Astrocyte (in vitro differentiated cells and primary cell): Measurements from ENCODE around the gene SLC25A13. TPM values are rescaled to one million over a fixed set of nuclear protein-coding genes. Genes with fewer than 3 reads are reported as not detected.

ENCODE experiments used
- DNase-seq: peaks from one replicate; pipeline ENCODE4 v3.0.0-alpha.2; 2010; ENCODE audit warnings: low read depth
- FAIRE-seq: peaks from 2 replicates; lab custom pipeline; 2011; peaks lifted over from hg19 to GRCh38; lab: Jason Lieb, UNC
- H2AFZ ChIP-seq: 2 replicates; pipeline ENCODE4 v1.6.0; 2012; ENCODE audit warnings: low read depth, low read length, inconsistent platforms
- H3K27ac ChIP-seq: 2 replicates; pipeline ENCODE4 v1.5.1; 2011; ENCODE audit warnings: low read depth, low read length, inconsistent platforms
- H3K27me3 ChIP-seq: 2 replicates; pipeline ENCODE4 v1.6.0; 2011; ENCODE audit warnings: low read length, inconsistent platforms; ENCODE audit not compliant: insufficient read depth
- H3K36me3 ChIP-seq: 2 replicates; pipeline ENCODE4 v1.5.1; 2011; ENCODE audit warnings: low read length, inconsistent platforms; ENCODE audit not compliant: insufficient read depth
- H3K4me1 ChIP-seq: 2 replicates; pipeline ENCODE4 v1.5.1; 2011; ENCODE audit warnings: low read length, inconsistent platforms; ENCODE audit not compliant: insufficient read depth
- H3K4me2 ChIP-seq: 2 replicates; pipeline ENCODE4 v1.6.0; 2012; ENCODE audit warnings: low read length, inconsistent platforms
- H3K4me3 ChIP-seq: 2 replicates; pipeline ENCODE4 v1.5.1; 2011; ENCODE audit warnings: low read depth, mild to moderate bottlenecking, low read length, inconsistent platforms; ENCODE audit not compliant: insufficient read depth
- H3K79me2 ChIP-seq: 2 replicates; pipeline ENCODE4 v1.6.0; 2012; ENCODE audit warnings: mild to moderate bottlenecking, low read length, inconsistent platforms; ENCODE audit not compliant: insufficient read depth
- H3K9ac ChIP-seq: 2 replicates; pipeline ENCODE4 v1.6.0; 2012; ENCODE audit warnings: mild to moderate bottlenecking, low read length, inconsistent platforms
- H3K9me3 ChIP-seq: 2 replicates; pipeline ENCODE4 v1.5.1; 2012; ENCODE audit warnings: low read depth, mild to moderate bottlenecking, low read length, inconsistent platforms; ENCODE audit not compliant: insufficient read depth
- H4K20me1 ChIP-seq: 2 replicates; pipeline ENCODE4 v1.6.0; 2012; ENCODE audit warnings: low read length, inconsistent platforms; ENCODE audit not compliant: insufficient read depth
- H3K27ac Mint-ChIP-seq: one replicate; pipeline ENCODE4 v1.8.0; 2021; ENCODE audit warnings: mild to moderate bottlenecking, mixed read lengths; ENCODE audit not compliant: unreplicated experiment
- H3K27me3 Mint-ChIP-seq: one replicate; pipeline ENCODE4 v1.8.0; 2021; ENCODE audit warnings: low read depth, mixed read lengths; ENCODE audit not compliant: unreplicated experiment
- H3K36me3 Mint-ChIP-seq: one replicate; pipeline ENCODE4 v1.8.0; 2021; ENCODE audit warnings: low read depth, mixed read lengths; ENCODE audit not compliant: unreplicated experiment
- H3K4me1 Mint-ChIP-seq: one replicate; pipeline ENCODE4 v1.8.0; 2021; ENCODE audit warnings: low read depth, mixed read lengths; ENCODE audit not compliant: unreplicated experiment
- H3K4me3 Mint-ChIP-seq: one replicate; pipeline ENCODE4 v1.8.0; 2021; ENCODE audit warnings: mild to moderate bottlenecking, moderate library complexity, mixed read lengths; ENCODE audit not compliant: unreplicated experiment
- H3K9me3 Mint-ChIP-seq: one replicate; pipeline ENCODE4 v1.8.0; 2021; ENCODE audit warnings: mild to moderate bottlenecking, mixed read lengths; ENCODE audit not compliant: unreplicated experiment
- EZH2 ChIP-seq: IDR thresholded peaks from 2 replicates; pipeline ENCODE4 v1.6.1; 2012; ENCODE audit warnings: mild to moderate bottlenecking, low read length, inconsistent platforms; ENCODE audit not compliant: insufficient read depth
- total RNA-seq: library from RNA; stranded (reverse); gene quantifications from 2 replicates; pipeline ENCODE4 v1.2.1, GENCODE V29; 2021
- TF ChIP-seq, protein P1 (sequence below): IDR thresholded peaks from 2 replicates; pipeline ENCODE4 v1.5.1; 2011; ENCODE audit warnings: low read depth, mild to moderate bottlenecking, inconsistent platforms, low read length, moderate library complexity; ENCODE audit not compliant: insufficient read depth

The SLC25A13 gene
- total RNA-seq, 1 donor from 2014 or later: 58.1 TPM

DNA sequence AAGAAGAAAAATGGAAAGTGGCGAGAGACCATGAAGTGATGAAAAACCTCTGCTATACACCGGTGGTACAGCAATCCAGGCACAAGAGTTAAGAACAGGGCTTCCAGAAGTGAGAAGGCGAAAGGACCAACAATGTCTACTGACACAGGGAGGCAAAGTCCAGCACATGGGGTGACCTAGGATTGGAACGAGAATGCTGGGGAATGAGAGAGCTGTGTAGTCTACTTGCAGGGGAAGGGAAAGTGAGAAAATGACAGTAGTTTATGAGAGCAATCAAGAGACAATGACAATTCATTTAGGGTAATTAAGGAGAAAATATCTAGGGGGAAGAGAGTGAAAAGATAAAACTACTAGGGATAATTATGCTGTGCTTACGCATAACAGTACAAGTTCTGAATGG, 169.2 kb downstream of the SLC25A13 start:
- no peak overlapping the region for H3K4me3 ChIP-seq
- H3K36me3 ChIP-seq: no peaks in the 10 kb centered on the region
- no peak overlapping the region for H3K9ac ChIP-seq
- H3K27ac Mint-ChIP-seq: no peak overlapping the region
- H4K20me1 ChIP-seq: no peaks in the 10 kb centered on the region
- TF ChIP-seq, protein P1, sequence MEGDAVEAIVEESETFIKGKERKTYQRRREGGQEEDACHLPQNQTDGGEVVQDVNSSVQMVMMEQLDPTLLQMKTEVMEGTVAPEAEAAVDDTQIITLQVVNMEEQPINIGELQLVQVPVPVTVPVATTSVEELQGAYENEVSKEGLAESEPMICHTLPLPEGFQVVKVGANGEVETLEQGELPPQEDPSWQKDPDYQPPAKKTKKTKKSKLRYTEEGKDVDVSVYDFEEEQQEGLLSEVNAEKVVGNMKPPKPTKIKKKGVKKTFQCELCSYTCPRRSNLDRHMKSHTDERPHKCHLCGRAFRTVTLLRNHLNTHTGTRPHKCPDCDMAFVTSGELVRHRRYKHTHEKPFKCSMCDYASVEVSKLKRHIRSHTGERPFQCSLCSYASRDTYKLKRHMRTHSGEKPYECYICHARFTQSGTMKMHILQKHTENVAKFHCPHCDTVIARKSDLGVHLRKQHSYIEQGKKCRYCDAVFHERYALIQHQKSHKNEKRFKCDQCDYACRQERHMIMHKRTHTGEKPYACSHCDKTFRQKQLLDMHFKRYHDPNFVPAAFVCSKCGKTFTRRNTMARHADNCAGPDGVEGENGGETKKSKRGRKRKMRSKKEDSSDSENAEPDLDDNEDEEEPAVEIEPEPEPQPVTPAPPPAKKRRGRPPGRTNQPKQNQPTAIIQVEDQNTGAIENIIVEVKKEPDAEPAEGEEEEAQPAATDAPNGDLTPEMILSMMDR: no peak
- TF ChIP-seq EZH2: no peak
- no peaks in the 10 kb centered on the region for H3K27me3 Mint-ChIP-seq
- no peaks in the 10 kb centered on the region for H3K27me3 ChIP-seq
- H3K27ac ChIP-seq: no peak overlapping the region
- H2AFZ ChIP-seq: no peak overlapping the region
- H3K4me3 Mint-ChIP-seq: no peak overlapping the region
- FAIRE-seq: no peak
- H3K9me3 ChIP-seq: no peaks in the 10 kb centered on the region
- H3K4me1 ChIP-seq: no peaks in the 10 kb centered on the region
- no peaks in the 10 kb centered on the region for H3K9me3 Mint-ChIP-seq
- DNase-seq: no peak
- H3K79me2 ChIP-seq: no peaks in the 10 kb centered on the region
- no peaks in the 10 kb centered on the region for H3K4me1 Mint-ChIP-seq
- peaks cover 21% of the 10 kb centered on the region for H3K36me3 Mint-ChIP-seq
- H3K4me2 ChIP-seq: no peak overlapping the region

DNA sequence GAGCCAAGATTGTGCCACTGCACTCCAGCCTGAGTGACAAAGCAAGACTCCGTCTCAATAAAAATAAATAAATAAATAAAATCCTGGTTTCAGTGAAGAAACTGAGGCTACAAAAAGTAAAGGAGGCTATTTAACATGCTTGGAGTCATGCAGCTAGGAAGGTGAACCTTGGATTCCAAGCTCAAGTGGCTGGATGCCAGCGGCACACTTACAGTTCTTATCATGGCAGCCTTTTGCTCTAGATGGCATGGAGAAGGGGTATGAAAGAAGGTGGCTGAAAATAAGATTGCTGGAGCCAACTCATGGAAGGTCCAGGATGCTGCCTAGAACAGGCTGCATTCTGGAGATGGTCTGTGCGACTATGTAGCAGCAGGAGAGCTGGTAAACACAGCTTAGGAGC, 170.0 kb downstream of the SLC25A13 start:
- Mint-ChIP-seq H3K9me3 (no peaks in the 10 kb centered on the region), H3K4me3 (no peak overlapping the region), H3K4me1 (no peaks in the 10 kb centered on the region), H3K36me3 (peaks cover 18% of the 10 kb centered on the region), H3K27ac (no peak overlapping the region), H3K27me3 (no peaks in the 10 kb centered on the region)
- TF ChIP-seq EZH2: no peak
- TF ChIP-seq, protein P1: no peak
- Histone ChIP-seq H3K4me3 (no peak overlapping the region), H2AFZ (no peak overlapping the region), H3K27me3 (no peaks in the 10 kb centered on the region), H3K4me2 (no peak overlapping the region), H3K36me3 (no peaks in the 10 kb centered on the region), H4K20me1 (no peaks in the 10 kb centered on the region), H3K9ac (no peak overlapping the region), H3K27ac (no peak overlapping the region), H3K4me1 (no peaks in the 10 kb centered on the region), H3K79me2 (no peaks in the 10 kb centered on the region), H3K9me3 (no peaks in the 10 kb centered on the region)
- DNase-seq: no peak
- FAIRE-seq: no peak

DNA sequence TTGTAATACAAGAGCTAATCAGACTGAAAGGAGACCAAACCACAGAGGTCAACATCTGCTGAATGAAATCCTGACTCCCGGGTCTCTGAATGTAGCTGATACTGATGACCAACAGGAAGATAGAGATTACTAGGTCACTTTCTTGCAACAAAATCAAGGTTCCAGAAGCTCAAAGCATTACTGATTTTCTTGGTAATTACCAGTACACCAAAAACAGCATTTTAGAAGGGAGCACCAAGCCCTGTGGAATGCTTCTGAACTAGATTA, 177.7 kb downstream of the SLC25A13 start:
- TF ChIP-seq, protein P1: no peak
- no peak for TF ChIP-seq EZH2
- H4K20me1 ChIP-seq: no peaks in the 10 kb centered on the region
- H3K9ac ChIP-seq: no peak overlapping the region
- Mint-ChIP-seq H3K27me3 (no peaks in the 10 kb centered on the region), H3K9me3 (no peaks in the 10 kb centered on the region), H3K4me1 (peaks cover 7% of the 10 kb centered on the region), H3K4me3 (no peak overlapping the region), H3K36me3 (peaks cover 12% of the 10 kb centered on the region), H3K27ac (no peak overlapping the region)
- H3K79me2 ChIP-seq: no peaks in the 10 kb centered on the region
- H3K4me3 ChIP-seq: no peak overlapping the region
- H3K27me3 ChIP-seq: no peaks in the 10 kb centered on the region
- H3K36me3 ChIP-seq: no peaks in the 10 kb centered on the region
- no peak overlapping the region for H3K4me2 ChIP-seq
- no peak overlapping the region for H3K27ac ChIP-seq
- no peak overlapping the region for H2AFZ ChIP-seq
- no peaks in the 10 kb centered on the region for H3K4me1 ChIP-seq
- no peaks in the 10 kb centered on the region for H3K9me3 ChIP-seq
- FAIRE-seq: no peak
- no peak for DNase-seq
